ENCODE data around the gene FLT1.

Gene FLT1

DNA sequence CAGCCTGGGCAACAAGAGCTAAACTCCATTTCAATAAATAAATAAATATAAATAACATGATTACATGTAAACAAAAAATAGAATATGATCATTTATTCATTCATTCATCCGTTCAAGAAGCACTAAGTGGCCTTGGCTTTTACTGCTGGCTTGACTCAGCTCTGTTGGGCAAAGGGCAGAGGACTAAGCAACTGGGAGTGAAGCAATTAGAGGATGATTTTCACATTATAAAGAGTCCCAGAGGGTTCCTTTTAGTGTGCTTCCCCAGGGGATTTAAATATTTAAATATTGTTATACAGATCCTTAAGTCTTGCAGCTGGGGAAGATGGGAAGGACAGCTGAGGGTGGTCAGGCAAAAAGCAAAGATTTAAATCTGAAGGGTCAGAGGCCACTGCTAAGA is 34.9 kb upstream of the FLT1 start:
- no peak for DNase-seq (ENCODE audit: extremely low read depth in 1 of 2, low read depth in 1 of 2)

DNA sequence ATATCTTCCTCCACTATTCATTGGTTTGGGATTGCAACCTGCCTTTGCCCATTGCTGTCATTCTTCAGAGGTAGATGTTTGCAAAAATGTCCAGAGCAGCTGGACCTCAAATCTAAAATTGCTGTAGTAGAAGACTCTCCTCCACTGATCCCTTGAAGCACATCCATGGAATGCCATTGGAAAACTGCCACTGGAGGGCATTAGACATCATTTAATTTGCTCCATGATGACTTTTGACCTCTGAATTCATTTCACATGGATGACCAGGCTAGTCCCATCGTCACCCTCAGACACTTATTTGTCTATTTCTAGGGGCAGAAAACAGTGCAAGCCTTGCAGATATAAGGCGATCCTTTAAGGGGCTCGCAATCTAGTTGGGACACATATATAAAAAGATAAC is 33.9 kb upstream of the FLT1 start:
- no peak for DNase-seq (ENCODE audit: extremely low read depth in 1 of 2, low read depth in 1 of 2)

DNA sequence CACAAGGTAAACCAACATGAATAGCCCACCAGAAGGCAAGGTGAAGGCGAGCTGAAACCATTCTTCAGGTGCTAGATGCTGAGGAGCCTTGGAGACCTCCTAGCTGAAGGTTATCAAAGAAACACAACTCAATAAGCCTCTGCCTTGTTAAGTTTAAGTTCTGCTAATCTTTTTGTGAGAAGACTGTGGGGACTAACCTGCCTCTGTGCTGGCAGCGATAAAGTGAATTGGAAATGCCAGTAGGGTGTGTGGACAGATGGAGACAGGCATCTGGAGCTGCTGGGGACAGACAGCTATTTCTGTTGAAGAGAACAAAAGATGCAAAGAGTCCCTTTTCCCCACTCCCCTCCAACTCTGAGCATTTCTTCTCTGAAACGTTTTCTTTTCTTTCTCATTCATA is 33.5 kb upstream of the FLT1 start:
- DNase-seq (ENCODE audit: extremely low read depth in 1 of 2, low read depth in 1 of 2) = no peak

DNA sequence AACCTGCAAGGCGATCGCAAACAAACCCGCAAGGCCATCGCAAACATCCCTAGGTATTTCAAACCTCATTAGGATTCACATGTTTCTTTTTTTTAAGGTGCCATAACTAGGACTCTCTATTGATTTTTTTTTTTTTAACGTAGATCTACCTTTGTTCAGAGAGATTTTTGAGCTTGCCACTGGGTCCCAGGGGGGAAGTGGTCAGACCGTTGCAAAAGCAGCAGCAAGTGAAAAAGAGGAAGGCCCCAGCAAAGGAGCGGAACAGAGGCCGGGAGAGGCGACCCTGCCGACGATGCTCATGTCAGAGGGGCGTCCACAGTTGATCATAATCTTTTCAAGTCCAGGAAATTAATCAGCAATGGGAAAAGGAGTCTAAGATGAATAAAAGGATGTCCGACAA is 32.7 kb upstream of the FLT1 start:
- DNase-seq (ENCODE audit: extremely low read depth in 1 of 2, low read depth in 1 of 2) = no peak

DNA sequence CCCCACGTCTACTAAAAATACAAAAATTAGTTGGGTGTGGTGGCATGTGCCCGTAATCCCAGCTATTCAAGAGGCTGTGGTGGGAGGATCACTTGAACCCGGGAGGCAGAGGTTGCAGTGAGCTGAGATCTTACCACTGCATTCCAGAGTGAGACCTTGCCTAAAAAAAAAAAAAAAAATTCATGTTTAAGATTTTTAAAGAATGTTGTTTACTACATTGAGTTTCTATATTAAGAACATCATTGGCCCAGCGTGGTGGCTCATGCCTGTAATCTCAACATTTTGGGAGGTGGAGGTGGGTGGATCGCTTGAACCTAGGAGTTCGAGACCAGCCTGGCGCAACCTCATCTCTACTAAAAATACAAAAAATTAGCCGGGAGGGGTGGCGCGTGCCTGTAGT is 31.9 kb upstream of the FLT1 start:
- no peak for DNase-seq (ENCODE audit: extremely low read depth in 1 of 2, low read depth in 1 of 2)

DNA sequence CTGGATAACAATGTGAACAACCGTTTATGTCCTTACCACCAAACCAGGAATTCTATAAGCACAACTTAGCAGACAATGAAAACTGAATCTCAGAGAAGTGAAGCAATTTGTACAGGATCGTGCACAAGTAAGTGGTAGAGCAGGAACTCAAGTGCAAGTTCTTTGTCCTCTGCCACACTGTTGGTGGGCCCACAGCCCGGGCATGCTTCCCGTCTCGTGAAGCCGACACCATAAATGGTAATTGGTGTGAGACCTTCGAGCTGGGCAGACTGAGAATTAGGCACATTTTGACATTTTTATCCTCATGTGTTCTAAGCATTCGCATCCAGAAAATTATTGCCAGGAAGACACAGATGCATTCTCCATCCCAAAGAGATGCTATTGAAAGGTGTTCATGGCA is 27.9 kb upstream of the FLT1 start:
- DNase-seq (ENCODE audit: extremely low read depth in 1 of 2, low read depth in 1 of 2) = no peak

DNA sequence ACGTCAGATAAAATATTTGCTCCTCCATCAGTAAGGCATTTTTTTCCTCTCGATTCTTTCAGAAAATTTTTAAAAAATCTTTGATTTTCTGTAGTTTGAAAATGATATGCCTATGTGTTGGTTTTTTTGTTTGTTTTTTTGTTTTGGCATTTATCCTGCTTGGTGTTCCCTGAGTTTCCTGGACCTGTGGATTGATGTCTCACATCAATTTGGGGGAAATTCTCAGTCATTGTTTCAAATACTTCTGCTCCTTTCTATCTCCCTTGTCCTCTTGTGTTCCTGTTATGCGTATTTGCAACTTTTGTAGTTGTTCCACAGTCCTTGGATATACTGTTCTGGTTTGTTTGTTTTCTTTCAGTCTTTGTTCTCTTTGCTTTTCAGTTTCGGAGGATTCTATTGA is 18.8 kb upstream of the FLT1 start:
- no peak for DNase-seq (ENCODE audit: extremely low read depth in 1 of 2, low read depth in 1 of 2)

DNA sequence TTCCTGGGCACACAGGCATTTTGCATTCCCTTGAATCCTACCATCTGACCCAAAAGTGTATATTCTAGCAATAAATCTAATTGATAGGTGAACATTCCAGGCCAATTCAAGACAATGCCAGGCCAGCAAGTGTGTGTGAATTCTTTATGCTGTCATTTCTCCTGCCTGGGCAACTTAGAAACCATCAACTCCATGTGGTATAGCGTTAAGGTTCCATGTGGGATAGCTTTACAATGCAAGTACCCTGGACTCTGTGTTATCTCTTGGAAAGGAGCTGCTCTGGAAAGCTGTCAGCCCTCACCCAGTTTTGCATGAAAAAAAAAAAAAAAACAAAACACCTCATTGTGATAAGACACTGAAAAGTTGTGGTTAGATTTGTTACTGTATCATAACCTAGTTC is 15.6 kb upstream of the FLT1 start:
- DNase-seq (ENCODE audit: extremely low read depth in 1 of 2, low read depth in 1 of 2) = no peak

DNA sequence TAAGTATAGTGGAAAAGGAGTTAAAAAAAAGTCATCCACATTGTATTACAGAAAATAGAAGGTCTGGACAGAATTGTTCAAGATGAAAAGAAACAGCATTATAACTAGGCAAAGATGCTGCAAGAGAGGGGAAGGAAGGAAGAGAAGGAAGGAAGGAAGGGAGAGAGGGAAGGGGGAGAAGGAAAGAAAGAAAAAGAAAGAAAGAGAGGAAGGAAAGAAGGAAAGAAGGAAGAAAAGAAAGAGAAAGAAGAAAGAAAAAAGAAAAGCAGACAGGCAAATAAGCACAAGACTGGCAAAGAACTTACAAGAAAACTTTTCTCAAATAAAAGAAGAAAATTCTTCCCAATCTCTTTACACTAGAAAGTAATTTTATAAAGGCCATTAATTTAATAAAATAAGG is 15.1 kb upstream of the FLT1 start:
- DNase-seq (ENCODE audit: extremely low read depth in 1 of 2, low read depth in 1 of 2) = no peak

DNA sequence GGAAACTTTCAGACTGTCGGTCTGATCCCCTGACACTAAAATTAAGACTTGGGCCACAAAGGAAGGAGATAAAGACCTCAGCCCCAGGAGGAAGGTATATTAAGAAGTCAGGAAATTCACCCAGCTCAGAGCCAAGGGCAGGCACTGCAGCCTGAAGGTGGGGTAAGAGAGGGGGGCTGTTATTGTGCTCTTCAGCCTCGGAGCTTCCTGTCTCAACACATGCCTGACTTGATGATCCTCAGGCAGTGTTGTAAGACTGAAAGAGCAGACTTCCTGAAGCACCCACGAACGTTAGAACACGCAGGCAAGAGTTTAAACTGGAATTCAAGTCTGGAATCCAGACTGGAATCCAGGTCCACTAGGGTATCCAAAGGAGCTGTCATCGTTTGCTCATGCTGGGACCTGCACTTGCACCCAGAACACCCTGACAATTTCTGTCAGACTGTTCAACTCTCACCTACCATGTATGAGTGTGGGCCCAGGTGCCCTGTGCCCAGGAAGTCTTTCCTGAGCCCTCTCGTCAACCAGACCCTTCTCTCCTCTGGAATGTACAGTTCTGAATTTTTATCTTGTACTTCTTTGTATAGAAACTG is 10.7 kb upstream of the FLT1 start:
- no peak for DNase-seq (ENCODE audit: extremely low read depth in 1 of 2, low read depth in 1 of 2)

DNA sequence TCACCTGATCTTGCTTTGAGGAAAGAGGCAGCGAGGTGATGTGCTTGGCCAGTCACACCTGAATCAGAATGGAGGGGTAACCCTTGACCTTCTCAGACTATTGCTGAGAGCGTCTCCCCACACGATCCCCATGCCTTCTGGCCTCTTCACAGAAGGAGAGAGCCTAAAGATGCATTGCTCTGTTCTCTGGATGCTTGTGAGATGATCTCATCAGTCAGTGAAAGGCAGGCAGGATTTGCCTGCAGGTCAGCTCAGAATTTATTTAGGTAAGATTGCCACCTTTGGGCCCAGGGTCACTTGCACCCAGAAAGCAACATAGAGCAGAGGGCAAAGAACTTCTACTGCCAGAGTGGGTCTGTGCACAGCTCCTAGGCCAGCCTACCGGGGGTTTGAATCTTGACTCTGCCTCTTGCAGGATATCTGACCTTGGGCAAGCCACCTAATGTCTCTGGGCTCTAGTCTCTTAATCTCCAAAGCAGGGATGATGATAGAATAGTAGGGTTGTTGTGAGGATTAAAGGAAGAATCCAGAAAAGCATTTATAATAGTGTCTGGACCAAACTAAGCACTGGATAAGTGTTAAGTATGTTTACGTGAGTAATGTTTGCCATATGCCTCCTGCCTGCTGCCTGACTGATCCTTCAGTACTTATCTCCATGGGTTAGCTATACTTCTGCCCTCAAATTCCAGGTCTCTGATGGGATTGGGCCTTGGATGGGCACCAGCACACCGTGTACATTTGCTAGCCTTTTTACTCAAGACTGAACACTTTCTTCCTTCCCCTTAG is 8.4 kb upstream of the FLT1 start:
- no peak for DNase-seq (ENCODE audit: extremely low read depth in 1 of 2, low read depth in 1 of 2)

DNA sequence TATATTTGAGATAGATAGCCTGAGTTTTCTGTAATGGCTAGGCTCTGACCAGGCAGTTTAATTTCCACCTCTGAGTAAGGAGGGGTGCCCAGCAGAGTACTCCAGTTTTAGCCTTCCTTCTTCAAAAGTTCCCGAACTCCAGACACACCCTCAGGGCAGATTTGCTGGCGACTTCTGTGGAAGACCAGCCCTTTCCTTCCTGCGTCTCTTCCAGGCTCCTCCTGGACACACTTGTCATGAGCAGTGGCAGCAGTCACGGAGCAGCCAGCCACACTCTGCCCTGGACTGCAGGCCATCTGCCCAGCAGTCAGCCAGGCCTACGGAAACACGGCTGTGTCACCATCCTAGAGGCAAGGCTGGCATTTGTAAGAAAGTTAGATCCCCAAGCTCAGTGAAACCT is 6.6 kb upstream of the FLT1 start:
- no peak for DNase-seq (ENCODE audit: extremely low read depth in 1 of 2, low read depth in 1 of 2)

DNA sequence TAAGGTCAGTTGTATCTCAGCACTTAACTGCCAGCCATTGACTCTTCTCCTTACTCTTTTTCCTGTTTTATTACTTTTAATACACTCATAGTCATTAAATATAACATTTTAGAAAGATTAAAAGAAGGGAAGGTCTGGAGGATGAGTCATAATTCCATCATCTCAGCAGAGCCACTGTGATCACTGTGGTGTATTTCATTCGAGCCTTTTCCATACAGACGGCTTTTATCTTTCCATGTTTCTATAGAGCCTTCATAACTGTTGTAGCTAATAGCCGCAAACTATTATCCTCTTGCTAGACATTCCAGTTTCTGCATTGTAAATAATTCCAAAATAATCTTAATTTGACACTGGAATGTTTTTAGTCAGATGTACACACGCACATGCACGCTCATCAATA is 4.7 kb upstream of the FLT1 start:
- DNase-seq (ENCODE audit: extremely low read depth in 1 of 2, low read depth in 1 of 2) = no peak

DNA sequence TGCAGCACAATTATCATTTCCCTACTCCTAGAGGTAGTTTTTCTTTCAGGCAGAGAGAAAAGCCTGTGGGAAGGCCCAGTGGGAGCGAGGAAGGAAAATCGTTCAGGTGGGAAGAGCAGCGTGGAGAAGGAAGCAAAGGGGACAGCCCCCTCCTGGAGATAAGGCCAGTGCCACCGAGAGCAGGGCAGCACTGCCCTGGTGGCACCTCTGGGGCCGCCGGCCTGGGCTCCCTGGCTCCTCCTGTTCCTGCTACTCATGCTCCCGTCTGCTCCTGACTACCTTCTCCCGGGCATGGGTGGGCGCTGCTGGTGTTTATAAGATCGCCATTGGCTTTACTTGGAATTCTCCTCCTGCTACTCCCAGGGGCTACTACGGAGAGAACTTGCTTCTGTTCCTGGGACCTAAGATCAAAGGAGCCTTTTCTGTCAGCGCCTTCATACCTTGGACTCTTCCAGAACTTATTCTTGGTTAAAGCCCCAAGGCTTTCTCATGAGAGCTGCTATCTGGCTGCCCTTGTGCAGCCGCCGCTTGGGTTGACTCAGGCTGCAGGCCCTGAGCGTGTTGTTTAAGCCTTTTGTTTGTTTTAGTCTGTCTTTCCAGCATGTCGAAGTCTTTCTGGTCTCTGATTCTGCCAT is 3.7 kb upstream of the FLT1 start:
- DNase-seq (ENCODE audit: extremely low read depth in 1 of 2, low read depth in 1 of 2) = no peak

DNA sequence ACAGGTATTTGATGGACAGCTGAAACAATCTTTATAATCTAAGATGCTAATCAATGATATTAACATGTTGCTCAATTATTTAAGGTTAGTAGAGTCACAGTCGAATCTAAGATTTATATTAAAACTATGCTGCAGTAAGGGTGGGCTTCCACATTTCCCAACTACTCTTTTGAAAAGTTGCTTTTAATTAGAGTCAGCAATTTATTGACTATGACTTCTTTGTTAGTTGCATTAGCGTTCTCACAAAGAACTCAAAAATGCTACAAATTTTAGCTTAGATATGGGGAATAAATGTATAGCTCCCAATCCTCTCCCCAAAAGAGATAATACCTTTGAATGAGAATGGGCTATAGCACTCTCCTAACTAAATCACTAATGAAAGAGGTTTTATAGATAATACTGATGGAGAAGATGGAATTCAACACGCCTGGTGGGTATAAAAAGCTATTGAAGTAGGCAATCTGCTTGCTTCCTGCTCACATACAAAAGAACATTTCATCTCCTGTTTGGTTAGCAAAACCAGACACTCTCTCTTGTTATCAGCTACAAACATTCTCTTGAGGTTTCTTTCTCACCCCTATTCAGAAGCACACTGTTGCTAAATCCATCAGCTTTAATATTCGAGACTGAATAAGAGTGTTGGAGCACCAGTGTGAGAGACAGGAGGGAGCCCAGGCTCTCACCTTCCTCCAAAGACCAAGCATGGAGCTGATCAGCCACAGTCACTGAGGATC is 2.4 kb upstream of the FLT1 start:
- DNase-seq (ENCODE audit: extremely low read depth in 1 of 2, low read depth in 1 of 2) = no peak

DNA sequence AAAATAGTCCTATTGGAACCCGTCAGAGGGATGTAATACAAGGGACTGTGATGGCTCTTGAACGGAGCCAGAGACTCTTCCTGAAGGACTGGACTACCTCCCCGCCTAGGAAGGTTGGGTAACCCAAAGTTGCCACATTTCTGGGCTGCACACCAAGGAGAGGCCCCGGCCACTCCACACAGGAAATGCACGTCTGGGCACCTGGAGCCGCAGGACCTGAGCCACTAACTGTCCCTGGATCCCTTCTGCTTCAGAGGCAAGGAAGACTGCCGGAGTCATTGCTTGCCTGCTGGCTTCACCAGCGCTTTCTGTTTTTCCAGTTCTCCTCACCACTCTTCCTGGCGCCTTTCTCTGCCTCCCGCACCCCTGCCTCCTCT is 1.2 kb upstream of the FLT1 start:
- DNase-seq (ENCODE audit: extremely low read depth in 1 of 2, low read depth in 1 of 2) = no peak

DNA sequence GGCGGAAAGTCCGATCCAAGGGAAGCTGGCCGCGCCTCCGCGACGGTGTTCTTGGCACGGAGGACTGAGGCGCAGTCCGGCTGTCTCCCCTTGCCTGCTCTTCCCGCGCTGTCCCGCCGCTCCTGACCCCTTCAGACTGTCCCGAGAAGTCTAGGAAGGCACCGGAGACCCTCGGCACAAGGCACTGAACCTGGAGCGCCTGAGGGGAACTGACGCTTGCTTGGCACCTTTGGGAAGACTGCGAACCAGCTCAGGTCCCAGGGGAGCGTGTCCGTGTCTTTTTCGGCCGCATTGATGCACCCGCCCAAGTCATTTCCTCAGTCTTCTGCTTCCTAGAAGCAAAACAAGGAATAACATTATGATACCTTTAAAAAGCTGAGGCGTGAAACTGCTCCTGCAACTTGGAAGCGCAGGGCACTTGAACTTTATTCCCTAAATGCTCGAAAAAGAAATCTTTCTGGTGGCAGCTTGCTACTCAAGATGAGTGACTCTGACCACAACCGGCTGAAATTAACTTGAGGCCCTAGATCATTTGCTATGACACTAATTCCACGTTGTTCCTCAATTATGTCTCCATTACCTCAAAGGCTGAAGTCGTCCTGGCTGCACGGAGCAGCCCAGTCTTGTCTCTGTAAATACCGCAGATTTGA is 735 bp upstream of the FLT1 start:
- no peak for DNase-seq (ENCODE audit: extremely low read depth in 1 of 2, low read depth in 1 of 2)

DNA sequence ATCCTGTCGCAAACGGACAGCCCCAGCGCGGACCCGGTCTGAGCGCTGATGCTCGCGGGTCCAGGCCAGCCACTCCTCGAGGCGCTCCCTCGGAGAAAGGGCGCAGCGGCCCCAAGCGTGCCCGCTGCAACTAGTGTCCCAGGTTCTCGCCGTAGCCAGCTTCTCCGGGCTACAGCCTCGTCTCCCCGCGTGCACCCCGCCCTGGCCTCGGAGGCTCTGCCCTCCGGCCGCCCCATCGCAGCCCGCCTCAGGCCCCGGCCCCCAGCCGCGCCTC is 487 bp downstream of the FLT1 start:
- no peak for DNase-seq (ENCODE audit: extremely low read depth in 1 of 2, low read depth in 1 of 2)

DNA sequence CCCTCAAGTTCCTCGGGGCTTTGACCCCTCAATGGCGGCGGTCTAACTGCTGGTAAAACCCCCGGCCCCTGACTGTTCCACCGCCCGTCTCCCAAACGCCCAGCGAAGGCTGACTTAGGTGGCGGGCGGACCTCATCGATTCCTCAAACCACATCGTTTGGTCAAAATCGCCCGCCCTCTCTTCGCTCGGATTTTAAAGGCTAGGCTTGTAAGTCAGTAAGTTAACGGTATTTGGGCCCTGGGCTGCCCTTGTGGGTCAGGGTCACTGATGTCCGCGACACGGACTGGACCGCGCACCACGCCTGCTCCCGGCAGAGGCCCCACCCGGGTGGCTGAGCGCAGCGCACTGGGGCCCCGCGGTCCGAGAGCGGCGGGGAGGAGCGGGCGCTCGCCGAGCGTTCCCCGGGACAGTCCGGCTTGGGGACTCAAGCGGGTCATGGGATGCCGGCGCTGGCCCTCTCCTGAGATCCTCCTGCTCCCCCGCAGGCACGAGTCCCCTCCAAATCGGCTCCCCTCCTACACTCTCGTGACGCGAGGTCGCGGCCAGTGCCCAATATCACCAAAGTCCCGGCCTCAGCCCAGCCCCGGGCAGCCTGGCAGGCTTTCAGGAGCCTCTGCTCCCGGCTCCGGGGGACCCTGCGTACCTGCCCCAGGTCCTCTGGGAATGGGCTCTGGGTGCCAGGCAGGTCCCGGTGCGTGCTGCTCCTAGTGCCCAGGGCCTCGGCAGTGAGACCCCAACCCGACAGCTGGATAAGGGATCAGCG is 1.0 kb downstream of the FLT1 start:
- no peak for DNase-seq (ENCODE audit: extremely low read depth in 1 of 2, low read depth in 1 of 2)

DNA sequence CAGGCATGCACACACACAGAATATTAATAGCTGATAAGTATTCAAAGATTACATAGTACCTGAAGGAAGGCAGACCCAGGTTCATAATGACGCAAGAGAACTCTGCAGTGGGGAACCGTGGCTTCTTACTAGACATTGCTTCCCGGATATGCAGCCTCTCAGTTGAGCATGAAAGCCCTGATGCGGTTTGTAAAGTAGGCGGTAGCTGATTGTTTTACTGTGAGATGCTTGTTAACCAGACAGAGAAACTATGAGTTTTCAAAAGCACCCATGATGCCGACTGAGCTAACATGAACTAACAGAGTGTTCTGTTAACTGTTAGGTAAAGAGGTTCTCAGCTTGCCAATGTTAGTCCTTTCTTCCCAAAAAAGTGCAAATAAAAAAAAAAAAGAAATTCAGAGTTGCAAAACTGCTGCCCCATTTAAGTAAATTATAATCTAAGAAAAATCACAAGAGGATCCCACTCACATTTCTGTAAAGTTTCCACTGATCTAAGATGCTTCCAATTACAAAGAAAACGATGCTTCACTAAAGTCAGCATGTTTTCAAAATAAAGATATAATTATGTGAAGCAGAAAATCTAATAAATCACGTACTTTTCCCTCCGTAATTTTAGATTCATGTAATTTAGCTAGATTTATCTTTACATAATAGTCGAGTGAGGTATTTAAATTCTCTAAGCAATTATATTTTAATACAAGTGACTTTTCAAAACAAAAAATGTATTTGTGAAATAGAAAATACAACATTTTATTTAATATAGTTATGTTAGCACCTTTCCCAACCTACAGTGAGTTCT is 2.2 kb downstream of the FLT1 start:
- DNase-seq (ENCODE audit: extremely low read depth in 1 of 2, low read depth in 1 of 2) = peak in 1 of 2 donors; percentile 12

All from activated CD8-positive, alpha-beta memory T cell treated with anti-CD3 and anti-CD28 coated beads for 1 hour (primary cell).